Islet precursor cell (in vitro differentiated cells): ENCODE data around the gene SMARCB1.
A peak's percentile ranks its signal among the peaks of the same experiment; 100 is the strongest.
"Not testable (repeated sequence)": the region's sequence is repeated elsewhere in the genome, so short reads cannot be mapped to it uniquely, and the experiment has no call there.

ENCODE experiments used
- DNase-seq: peaks from one replicate; pipeline ENCODE4 v3.0.0-alpha.2; 2018

Gene SMARCB1

GRCh38 chr22:23847991-23848864 lies 61.5 kb downstream of the SMARCB1 start:
- peak; percentile 75 for DNase-seq

GRCh38 chr22:23849009-23850006 lies 62.5 kb downstream of the SMARCB1 start:
- DNase-seq = peak; percentile 97

- no peak for DNase-seq
Measured at GRCh38 chr22:23850136-23850611, 63.4 kb downstream of the SMARCB1 start.

GRCh38 chr22:23856721-23857605 lies 70.2 kb downstream of the SMARCB1 start:
- peak; percentile 87 for DNase-seq

- peak; percentile 99 for DNase-seq
Measured at GRCh38 chr22:23857606-23858483, 71.1 kb downstream of the SMARCB1 start, which contains the start of gene SLC2A11. TSS of gene SLC2A11 (plus strand) at chr22:23857875. CDS start at chr22:23858000, 125 bp downstream.

- no peak for DNase-seq
Measured at GRCh38 chr22:23858484-23858815, 71.7 kb downstream of the SMARCB1 start.

- no peak for DNase-seq
Measured at GRCh38 chr22:23859201-23859600, 72.4 kb downstream of the SMARCB1 start.

GRCh38 chr22:23860187-23860586 lies 73.4 kb downstream of the SMARCB1 start:
- not testable (repeated sequence) for DNase-seq

GRCh38 chr22:23862103-23862502 lies 75.3 kb downstream of the SMARCB1 start:
- DNase-seq = peak; percentile 77

- not testable (repeated sequence) for DNase-seq
Measured at GRCh38 chr22:23864499-23865154, 77.9 kb downstream of the SMARCB1 start.

- no peak for DNase-seq
Measured at GRCh38 chr22:23868580-23868979, 81.8 kb downstream of the SMARCB1 start.

GRCh38 chr22:23874871-23875270 lies 88.1 kb downstream of the SMARCB1 start:
- no peak for DNase-seq

- DNase-seq = no peak
Measured at GRCh38 chr22:23875801-23876200, 89.0 kb downstream of the SMARCB1 start.

GRCh38 chr22:23877566-23877965 lies 90.8 kb downstream of the SMARCB1 start:
- DNase-seq = no peak

- no peak for DNase-seq
Measured at GRCh38 chr22:23878219-23878618, 91.5 kb downstream of the SMARCB1 start.

- DNase-seq = no peak
Measured at GRCh38 chr22:23882370-23882769, 95.6 kb downstream of the SMARCB1 start.

- no peak for DNase-seq
Measured at GRCh38 chr22:23883658-23884057, 96.9 kb downstream of the SMARCB1 start.

- DNase-seq = no peak
Measured at GRCh38 chr22:23884140-23884539, 97.4 kb downstream of the SMARCB1 start.
